ENCODE measurements around the gene MOV10.

DNA sequence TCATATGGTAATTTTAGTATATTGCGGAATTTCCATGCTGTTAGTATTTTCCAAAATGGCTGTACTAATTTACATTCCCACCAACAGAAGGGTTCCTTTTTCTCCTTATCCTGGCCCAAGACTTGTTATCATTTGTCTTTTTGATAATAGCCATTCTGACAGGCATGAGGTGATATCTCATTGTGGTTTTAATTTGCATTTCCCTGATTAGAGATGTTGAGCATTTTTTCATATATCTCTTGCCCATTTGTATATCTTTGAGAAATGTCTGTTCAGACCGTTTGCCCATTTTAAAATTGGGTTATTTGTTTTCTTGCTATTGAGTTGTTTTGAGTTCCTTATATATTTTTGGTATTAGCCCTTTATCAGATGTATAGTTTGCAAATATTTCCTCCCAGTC lies 40.8 kb upstream of the MOV10 start:
- TF ChIP-seq, protein P1, sequence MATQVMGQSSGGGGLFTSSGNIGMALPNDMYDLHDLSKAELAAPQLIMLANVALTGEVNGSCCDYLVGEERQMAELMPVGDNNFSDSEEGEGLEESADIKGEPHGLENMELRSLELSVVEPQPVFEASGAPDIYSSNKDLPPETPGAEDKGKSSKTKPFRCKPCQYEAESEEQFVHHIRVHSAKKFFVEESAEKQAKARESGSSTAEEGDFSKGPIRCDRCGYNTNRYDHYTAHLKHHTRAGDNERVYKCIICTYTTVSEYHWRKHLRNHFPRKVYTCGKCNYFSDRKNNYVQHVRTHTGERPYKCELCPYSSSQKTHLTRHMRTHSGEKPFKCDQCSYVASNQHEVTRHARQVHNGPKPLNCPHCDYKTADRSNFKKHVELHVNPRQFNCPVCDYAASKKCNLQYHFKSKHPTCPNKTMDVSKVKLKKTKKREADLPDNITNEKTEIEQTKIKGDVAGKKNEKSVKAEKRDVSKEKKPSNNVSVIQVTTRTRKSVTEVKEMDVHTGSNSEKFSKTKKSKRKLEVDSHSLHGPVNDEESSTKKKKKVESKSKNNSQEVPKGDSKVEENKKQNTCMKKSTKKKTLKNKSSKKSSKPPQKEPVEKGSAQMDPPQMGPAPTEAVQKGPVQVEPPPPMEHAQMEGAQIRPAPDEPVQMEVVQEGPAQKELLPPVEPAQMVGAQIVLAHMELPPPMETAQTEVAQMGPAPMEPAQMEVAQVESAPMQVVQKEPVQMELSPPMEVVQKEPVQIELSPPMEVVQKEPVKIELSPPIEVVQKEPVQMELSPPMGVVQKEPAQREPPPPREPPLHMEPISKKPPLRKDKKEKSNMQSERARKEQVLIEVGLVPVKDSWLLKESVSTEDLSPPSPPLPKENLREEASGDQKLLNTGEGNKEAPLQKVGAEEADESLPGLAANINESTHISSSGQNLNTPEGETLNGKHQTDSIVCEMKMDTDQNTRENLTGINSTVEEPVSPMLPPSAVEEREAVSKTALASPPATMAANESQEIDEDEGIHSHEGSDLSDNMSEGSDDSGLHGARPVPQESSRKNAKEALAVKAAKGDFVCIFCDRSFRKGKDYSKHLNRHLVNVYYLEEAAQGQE (IDR thresholded peaks at IDR 0.05; ENCODE audit: borderline replicate concordance), result no peak
- TF ChIP-seq POLR2AphosphoS5 (IDR thresholded peaks at IDR 0.05) (no peak), EZH2 (IDR thresholded peaks at IDR 0.05; ENCODE audit: borderline replicate concordance, insufficient read depth, low read length, poor library complexity, severe bottlenecking) (no peak), TAF1 (IDR thresholded peaks at IDR 0.05; ENCODE audit: low read depth) (no peak), EP300 (conservative IDR thresholded peaks at IDR 0.05; ENCODE audit: poor library complexity, severe bottlenecking) (no peak), SMC3 (conservative IDR thresholded peaks at IDR 0.05; ENCODE audit: poor library complexity) (no peak)
- TF ChIP-seq, protein P2, sequence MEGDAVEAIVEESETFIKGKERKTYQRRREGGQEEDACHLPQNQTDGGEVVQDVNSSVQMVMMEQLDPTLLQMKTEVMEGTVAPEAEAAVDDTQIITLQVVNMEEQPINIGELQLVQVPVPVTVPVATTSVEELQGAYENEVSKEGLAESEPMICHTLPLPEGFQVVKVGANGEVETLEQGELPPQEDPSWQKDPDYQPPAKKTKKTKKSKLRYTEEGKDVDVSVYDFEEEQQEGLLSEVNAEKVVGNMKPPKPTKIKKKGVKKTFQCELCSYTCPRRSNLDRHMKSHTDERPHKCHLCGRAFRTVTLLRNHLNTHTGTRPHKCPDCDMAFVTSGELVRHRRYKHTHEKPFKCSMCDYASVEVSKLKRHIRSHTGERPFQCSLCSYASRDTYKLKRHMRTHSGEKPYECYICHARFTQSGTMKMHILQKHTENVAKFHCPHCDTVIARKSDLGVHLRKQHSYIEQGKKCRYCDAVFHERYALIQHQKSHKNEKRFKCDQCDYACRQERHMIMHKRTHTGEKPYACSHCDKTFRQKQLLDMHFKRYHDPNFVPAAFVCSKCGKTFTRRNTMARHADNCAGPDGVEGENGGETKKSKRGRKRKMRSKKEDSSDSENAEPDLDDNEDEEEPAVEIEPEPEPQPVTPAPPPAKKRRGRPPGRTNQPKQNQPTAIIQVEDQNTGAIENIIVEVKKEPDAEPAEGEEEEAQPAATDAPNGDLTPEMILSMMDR (IDR thresholded peaks at IDR 0.05; ENCODE audit: poor library complexity, severe bottlenecking), result no peak
